GM18867 (cell line): ENCODE results near the gene SYF2.
"Not testable (repeated sequence)": the region's sequence is repeated elsewhere in the genome, so short reads cannot be mapped to it uniquely, and the experiment has no call there.

Experiments
- ATAC-seq: cut with Tn5 transposase; IDR thresholded peaks from one replicate; pipeline ENCODE4 v1.9.1; 2021; ENCODE audit warnings: mild to moderate bottlenecking, moderate library complexity; ENCODE audit not compliant: unreplicated experiment

Gene SYF2

GRCh38 chr1:25209516-25209915 lies 22.8 kb downstream of the SYF2 start:
- ATAC-seq = no peak

- no peak for ATAC-seq
These were observed 23.6 kb downstream of the SYF2 start for GRCh38 chr1:25208561-25209222.

GRCh38 chr1:25208092-25208491 lies 24.2 kb downstream of the SYF2 start:
- ATAC-seq = no peak

- ATAC-seq = no peak
These were observed 26.1 kb downstream of the SYF2 start for GRCh38 chr1:25206201-25206600.

- no peak for ATAC-seq
These were observed 26.5 kb downstream of the SYF2 start for GRCh38 chr1:25205786-25206185.

GRCh38 chr1:25204797-25205480 lies 27.4 kb downstream of the SYF2 start:
- no peak for ATAC-seq

GRCh38 chr1:25201006-25201405 lies 31.3 kb downstream of the SYF2 start:
- ATAC-seq = no peak

GRCh38 chr1:25199819-25200620 lies 32.3 kb downstream of the SYF2 start:
- no peak for ATAC-seq

GRCh38 chr1:25198663-25199252 lies 33.5 kb downstream of the SYF2 start:
- no peak for ATAC-seq

- ATAC-seq = no peak
These were observed 34.2 kb downstream of the SYF2 start for GRCh38 chr1:25197982-25198662.

GRCh38 chr1:25197235-25197975 lies 34.9 kb downstream of the SYF2 start:
- ATAC-seq = no peak

GRCh38 chr1:25196830-25197229 lies 35.5 kb downstream of the SYF2 start:
- no peak for ATAC-seq

GRCh38 chr1:25195835-25196234 lies 36.5 kb downstream of the SYF2 start:
- ATAC-seq = no peak

GRCh38 chr1:25194572-25195020 lies 37.7 kb downstream of the SYF2 start:
- ATAC-seq = no peak

GRCh38 chr1:25194054-25194453 lies 38.2 kb downstream of the SYF2 start:
- ATAC-seq = no peak

- ATAC-seq = no peak
These were observed 39.1 kb downstream of the SYF2 start for GRCh38 chr1:25193229-25193628.

GRCh38 chr1:25192154-25192553 lies 40.1 kb downstream of the SYF2 start:
- no peak for ATAC-seq

GRCh38 chr1:25190260-25190659 lies 42.0 kb downstream of the SYF2 start:
- ATAC-seq = no peak

- ATAC-seq = not testable (repeated sequence)
These were observed 44.4 kb downstream of the SYF2 start for GRCh38 chr1:25187904-25188303.

GRCh38 chr1:25187077-25187476 lies 45.2 kb downstream of the SYF2 start:
- no peak for ATAC-seq
